NOMO-1 treated with DMSO at 0.1 percent for 48 hours (cell line): ENCODE results near the gene EIF4G1.

Experiments
- DNase-seq: peaks from one replicate; lab custom pipeline; 2025; ENCODE audit not compliant: unreplicated experiment; lab: John Stamatoyannopoulos, UW

EIF4G1 gene

GRCh38 chr3:184306341-184306972 lies 7.9 kb upstream of the EIF4G1 start:
- DNase-seq: no peak

GRCh38 chr3:184307915-184308314 lies 6.5 kb upstream of the EIF4G1 start:
- DNase-seq: no peak

GRCh38 chr3:184308744-184309143 lies 5.7 kb upstream of the EIF4G1 start:
- no peak for DNase-seq

GRCh38 chr3:184311633-184312032 lies 2.8 kb upstream of the EIF4G1 start:
- DNase-seq: no peak

GRCh38 chr3:184314700-184315542 lies 515 bp downstream of the EIF4G1 start:
- peak; percentile 68 for DNase-seq

- DNase-seq: peak; percentile 39
These were observed 1.1 kb downstream of the EIF4G1 start for GRCh38 chr3:184315543-184315867.

GRCh38 chr3:184315871-184316661 lies 1.7 kb downstream of the EIF4G1 start:
- no peak for DNase-seq

GRCh38 chr3:184316792-184317191 lies 2.4 kb downstream of the EIF4G1 start:
- DNase-seq: no peak

- no peak for DNase-seq
These were observed 2.8 kb downstream of the EIF4G1 start for GRCh38 chr3:184317201-184317600.

- peak; percentile 52 for DNase-seq
These were observed 5.7 kb downstream of the EIF4G1 start for GRCh38 chr3:184320104-184320445.

GRCh38 chr3:184321666-184322065 lies 7.3 kb downstream of the EIF4G1 start:
- DNase-seq: no peak

GRCh38 chr3:184322731-184323487 lies 8.5 kb downstream of the EIF4G1 start:
- DNase-seq: peak; percentile 99

- DNase-seq: no peak
These were observed 9.3 kb downstream of the EIF4G1 start for GRCh38 chr3:184323696-184324095.

GRCh38 chr3:184325269-184325668 lies 10.9 kb downstream of the EIF4G1 start:
- no peak for DNase-seq

- no peak for DNase-seq
These were observed 11.4 kb downstream of the EIF4G1 start for GRCh38 chr3:184325715-184326369.

- DNase-seq: no peak
These were observed 12.8 kb downstream of the EIF4G1 start for GRCh38 chr3:184327171-184327570.

- DNase-seq: no peak
These were observed 14.1 kb downstream of the EIF4G1 start for GRCh38 chr3:184328516-184328915.

- DNase-seq: no peak
These were observed 18.1 kb downstream of the EIF4G1 start for GRCh38 chr3:184332370-184333090.

- DNase-seq: no peak
These were observed 18.8 kb downstream of the EIF4G1 start for GRCh38 chr3:184333190-184333589.

GRCh38 chr3:184333700-184334099 lies 19.3 kb downstream of the EIF4G1 start:
- DNase-seq: no peak
